ENCODE results near the gene MAGI2.

DNA sequence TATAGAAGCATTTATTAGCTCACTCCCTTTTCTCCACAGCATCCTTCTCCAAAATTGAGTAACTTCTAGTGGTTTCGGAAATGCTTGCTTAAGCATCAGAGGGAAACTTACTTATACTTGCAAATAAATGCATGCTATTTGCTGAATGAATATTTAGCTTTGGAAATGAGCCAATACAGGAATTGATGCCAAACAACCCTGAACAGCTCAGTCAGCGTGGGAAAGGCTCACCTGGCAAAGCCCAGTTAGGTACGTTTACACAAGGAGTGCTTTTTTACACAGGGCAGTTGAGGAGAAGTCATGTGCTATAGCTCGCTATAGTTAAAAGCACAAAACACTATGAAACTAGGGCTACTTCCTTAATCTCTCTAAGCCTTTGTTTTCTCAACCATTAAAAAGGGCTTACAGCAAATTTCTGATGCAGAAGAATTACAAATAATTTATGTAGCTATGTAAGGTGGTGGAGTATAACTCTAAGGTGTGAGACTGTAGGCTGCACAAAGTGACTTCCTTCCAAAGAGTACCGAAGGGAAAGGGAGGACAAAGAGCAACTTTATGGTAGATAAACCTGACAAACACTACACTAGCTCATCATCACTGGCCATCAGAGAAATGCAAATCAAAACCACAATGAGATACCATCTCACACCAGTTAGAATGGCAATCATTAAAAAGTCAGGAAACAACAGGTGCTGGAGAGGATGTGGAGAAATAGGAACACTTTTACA lies 1156.7 kb downstream of the MAGI2 start:
- no peak for TF ChIP-seq TAF1 (conservative IDR thresholded peaks at IDR 0.05)
- TF ChIP-seq SP1 (IDR thresholded peaks at IDR 0.05), result no peak
- TF ChIP-seq, protein P1, sequence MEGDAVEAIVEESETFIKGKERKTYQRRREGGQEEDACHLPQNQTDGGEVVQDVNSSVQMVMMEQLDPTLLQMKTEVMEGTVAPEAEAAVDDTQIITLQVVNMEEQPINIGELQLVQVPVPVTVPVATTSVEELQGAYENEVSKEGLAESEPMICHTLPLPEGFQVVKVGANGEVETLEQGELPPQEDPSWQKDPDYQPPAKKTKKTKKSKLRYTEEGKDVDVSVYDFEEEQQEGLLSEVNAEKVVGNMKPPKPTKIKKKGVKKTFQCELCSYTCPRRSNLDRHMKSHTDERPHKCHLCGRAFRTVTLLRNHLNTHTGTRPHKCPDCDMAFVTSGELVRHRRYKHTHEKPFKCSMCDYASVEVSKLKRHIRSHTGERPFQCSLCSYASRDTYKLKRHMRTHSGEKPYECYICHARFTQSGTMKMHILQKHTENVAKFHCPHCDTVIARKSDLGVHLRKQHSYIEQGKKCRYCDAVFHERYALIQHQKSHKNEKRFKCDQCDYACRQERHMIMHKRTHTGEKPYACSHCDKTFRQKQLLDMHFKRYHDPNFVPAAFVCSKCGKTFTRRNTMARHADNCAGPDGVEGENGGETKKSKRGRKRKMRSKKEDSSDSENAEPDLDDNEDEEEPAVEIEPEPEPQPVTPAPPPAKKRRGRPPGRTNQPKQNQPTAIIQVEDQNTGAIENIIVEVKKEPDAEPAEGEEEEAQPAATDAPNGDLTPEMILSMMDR (IDR thresholded peaks at IDR 0.05; ENCODE audit: low read depth, low read length, missing input control), result no peak
- TF ChIP-seq, protein P2, sequence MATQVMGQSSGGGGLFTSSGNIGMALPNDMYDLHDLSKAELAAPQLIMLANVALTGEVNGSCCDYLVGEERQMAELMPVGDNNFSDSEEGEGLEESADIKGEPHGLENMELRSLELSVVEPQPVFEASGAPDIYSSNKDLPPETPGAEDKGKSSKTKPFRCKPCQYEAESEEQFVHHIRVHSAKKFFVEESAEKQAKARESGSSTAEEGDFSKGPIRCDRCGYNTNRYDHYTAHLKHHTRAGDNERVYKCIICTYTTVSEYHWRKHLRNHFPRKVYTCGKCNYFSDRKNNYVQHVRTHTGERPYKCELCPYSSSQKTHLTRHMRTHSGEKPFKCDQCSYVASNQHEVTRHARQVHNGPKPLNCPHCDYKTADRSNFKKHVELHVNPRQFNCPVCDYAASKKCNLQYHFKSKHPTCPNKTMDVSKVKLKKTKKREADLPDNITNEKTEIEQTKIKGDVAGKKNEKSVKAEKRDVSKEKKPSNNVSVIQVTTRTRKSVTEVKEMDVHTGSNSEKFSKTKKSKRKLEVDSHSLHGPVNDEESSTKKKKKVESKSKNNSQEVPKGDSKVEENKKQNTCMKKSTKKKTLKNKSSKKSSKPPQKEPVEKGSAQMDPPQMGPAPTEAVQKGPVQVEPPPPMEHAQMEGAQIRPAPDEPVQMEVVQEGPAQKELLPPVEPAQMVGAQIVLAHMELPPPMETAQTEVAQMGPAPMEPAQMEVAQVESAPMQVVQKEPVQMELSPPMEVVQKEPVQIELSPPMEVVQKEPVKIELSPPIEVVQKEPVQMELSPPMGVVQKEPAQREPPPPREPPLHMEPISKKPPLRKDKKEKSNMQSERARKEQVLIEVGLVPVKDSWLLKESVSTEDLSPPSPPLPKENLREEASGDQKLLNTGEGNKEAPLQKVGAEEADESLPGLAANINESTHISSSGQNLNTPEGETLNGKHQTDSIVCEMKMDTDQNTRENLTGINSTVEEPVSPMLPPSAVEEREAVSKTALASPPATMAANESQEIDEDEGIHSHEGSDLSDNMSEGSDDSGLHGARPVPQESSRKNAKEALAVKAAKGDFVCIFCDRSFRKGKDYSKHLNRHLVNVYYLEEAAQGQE (IDR thresholded peaks at IDR 0.05), result no peak
- TF ChIP-seq, protein P3, sequence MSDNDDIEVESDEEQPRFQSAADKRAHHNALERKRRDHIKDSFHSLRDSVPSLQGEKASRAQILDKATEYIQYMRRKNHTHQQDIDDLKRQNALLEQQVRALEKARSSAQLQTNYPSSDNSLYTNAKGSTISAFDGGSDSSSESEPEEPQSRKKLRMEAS (IDR thresholded peaks at IDR 0.05), result no peak
- TF ChIP-seq YY1 (IDR thresholded peaks at IDR 0.05), result no peak
- no peak for TF ChIP-seq EGR1 (IDR thresholded peaks at IDR 0.05; ENCODE audit: low read depth in 2 of 2)
- TF ChIP-seq, protein P4, sequence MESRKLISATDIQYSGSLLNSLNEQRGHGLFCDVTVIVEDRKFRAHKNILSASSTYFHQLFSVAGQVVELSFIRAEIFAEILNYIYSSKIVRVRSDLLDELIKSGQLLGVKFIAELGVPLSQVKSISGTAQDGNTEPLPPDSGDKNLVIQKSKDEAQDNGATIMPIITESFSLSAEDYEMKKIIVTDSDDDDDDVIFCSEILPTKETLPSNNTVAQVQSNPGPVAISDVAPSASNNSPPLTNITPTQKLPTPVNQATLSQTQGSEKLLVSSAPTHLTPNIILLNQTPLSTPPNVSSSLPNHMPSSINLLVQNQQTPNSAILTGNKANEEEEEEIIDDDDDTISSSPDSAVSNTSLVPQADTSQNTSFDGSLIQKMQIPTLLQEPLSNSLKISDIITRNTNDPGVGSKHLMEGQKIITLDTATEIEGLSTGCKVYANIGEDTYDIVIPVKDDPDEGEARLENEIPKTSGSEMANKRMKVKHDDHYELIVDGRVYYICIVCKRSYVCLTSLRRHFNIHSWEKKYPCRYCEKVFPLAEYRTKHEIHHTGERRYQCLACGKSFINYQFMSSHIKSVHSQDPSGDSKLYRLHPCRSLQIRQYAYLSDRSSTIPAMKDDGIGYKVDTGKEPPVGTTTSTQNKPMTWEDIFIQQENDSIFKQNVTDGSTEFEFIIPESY (IDR thresholded peaks at IDR 0.05), result no peak
- TF ChIP-seq RAD21 (IDR thresholded peaks at IDR 0.05), result no peak
- TF ChIP-seq GABPA (IDR thresholded peaks at IDR 0.05 in 1 of 2, conservative IDR thresholded peaks at IDR 0.05 in 1 of 2), result no peak
- TF ChIP-seq JUND (IDR thresholded peaks at IDR 0.05), result no peak
- TF ChIP-seq, protein P5, sequence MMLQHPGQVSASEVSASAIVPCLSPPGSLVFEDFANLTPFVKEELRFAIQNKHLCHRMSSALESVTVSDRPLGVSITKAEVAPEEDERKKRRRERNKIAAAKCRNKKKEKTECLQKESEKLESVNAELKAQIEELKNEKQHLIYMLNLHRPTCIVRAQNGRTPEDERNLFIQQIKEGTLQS (IDR thresholded peaks at IDR 0.05), result no peak
- TF ChIP-seq RXRA (IDR thresholded peaks at IDR 0.05), result no peak

All from liver (tissue), 3 donors.